ENCODE results near the gene BORCS8. TPM values are rescaled to one million over a fixed set of nuclear protein-coding genes. Genes with fewer than 3 reads are reported as not detected.

Gene BORCS8
- total RNA-seq, 2 donors from 2014 or later: 27.8 to 27.9 TPM

- intact Hi-C loops (cut with DNase I): no loop called here
- Histone ChIP-seq H3K27me3 (peaks cover 18% of the 10 kb centered on the region), H3K27ac (no peak overlapping the region), H3K36me3 (no peaks in the 10 kb centered on the region), H3K4me3 (no peak overlapping the region), H3K4me1 (no peaks in the 10 kb centered on the region), H3K9me3 (no peaks in the 10 kb centered on the region), H3K9ac (ENCODE audit: low read depth in 2 of 2, low read length in 2 of 2) (no peak overlapping the region)
- no peak for DNase-seq
- TF ChIP-seq CTCF (IDR thresholded peaks at IDR 0.05): no peak
Observed at GRCh38 chr19:19214159-19214490, 22.2 kb upstream of the BORCS8 start.

DNA sequence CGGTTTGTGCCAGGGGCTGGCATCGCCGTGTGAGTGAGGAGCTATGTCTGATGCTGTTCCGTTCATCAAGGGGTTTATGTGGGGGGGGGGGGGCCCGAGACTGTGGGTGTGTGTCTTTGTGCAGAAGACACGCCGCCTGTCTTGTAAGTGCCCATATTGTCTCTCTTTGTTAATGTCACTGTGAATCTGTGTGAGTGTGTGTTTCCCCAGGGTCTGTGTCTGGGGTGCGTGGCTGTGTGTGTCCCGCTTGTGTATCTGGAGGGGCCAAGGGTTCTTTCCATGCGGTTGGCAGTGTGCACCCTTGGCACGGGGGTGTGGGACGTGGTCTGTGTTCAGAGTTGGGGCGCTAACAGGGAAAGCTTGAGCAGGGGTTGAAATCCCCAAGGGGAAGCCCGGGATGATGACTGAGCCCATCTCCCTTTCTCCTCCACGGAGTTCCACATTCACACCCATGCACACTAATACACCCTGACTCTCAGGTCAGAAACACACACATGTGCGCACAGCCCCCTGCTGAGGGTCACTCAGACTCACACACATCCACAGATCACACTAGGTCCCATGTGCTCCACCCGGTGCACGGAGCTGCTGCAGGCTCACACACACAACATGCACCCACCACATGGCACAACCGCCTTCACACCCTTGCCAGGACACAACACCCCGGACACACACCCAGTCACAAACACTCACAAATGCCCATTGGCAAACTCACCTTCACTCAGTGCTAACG is 21.6 kb upstream of the BORCS8 start:
- intact Hi-C loops (cut with DNase I): no loop called here
- Histone ChIP-seq H3K9ac (ENCODE audit: low read depth in 2 of 2, low read length in 2 of 2) (no peak overlapping the region), H3K4me1 (no peaks in the 10 kb centered on the region), H3K9me3 (no peaks in the 10 kb centered on the region), H3K36me3 (no peaks in the 10 kb centered on the region), H3K27ac (no peak overlapping the region), H3K4me3 (no peak overlapping the region), H3K27me3 (peaks cover 18% of the 10 kb centered on the region)
- DNase-seq: no peak
- no peak for TF ChIP-seq CTCF (IDR thresholded peaks at IDR 0.05)

DNA sequence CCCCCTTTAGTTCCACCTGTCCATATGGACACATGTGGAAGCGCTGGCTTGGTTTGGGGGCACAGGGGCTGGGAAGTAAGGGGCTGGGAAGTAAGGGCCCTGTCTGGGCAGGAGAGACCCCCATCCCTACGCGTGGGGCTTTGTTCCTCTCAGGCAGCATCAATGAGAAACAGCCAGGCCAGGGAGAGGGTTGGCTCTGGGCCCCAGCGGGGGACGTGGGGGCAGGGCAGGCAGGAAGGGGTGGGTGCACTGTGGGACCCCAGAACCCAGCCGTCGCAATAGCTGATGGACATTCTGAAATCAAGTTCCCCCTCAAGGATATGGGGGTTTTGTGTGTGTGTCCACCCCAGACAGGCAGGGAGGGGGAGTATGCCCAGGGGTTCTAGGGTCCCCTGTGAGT is 21.0 kb upstream of the BORCS8 start:
- no peak overlapping the region for H3K27ac ChIP-seq
- H3K27me3 ChIP-seq: peaks cover 18% of the 10 kb centered on the region
- no peak overlapping the region for H3K4me3 ChIP-seq
- intact Hi-C loops (cut with DNase I): no loop called here
- no peaks in the 10 kb centered on the region for H3K9me3 ChIP-seq
- no peak overlapping the region for H3K9ac ChIP-seq (ENCODE audit: low read depth in 2 of 2, low read length in 2 of 2)
- no peaks in the 10 kb centered on the region for H3K4me1 ChIP-seq
- DNase-seq: no peak
- no peaks in the 10 kb centered on the region for H3K36me3 ChIP-seq
- TF ChIP-seq CTCF (IDR thresholded peaks at IDR 0.05): no peak

DNA sequence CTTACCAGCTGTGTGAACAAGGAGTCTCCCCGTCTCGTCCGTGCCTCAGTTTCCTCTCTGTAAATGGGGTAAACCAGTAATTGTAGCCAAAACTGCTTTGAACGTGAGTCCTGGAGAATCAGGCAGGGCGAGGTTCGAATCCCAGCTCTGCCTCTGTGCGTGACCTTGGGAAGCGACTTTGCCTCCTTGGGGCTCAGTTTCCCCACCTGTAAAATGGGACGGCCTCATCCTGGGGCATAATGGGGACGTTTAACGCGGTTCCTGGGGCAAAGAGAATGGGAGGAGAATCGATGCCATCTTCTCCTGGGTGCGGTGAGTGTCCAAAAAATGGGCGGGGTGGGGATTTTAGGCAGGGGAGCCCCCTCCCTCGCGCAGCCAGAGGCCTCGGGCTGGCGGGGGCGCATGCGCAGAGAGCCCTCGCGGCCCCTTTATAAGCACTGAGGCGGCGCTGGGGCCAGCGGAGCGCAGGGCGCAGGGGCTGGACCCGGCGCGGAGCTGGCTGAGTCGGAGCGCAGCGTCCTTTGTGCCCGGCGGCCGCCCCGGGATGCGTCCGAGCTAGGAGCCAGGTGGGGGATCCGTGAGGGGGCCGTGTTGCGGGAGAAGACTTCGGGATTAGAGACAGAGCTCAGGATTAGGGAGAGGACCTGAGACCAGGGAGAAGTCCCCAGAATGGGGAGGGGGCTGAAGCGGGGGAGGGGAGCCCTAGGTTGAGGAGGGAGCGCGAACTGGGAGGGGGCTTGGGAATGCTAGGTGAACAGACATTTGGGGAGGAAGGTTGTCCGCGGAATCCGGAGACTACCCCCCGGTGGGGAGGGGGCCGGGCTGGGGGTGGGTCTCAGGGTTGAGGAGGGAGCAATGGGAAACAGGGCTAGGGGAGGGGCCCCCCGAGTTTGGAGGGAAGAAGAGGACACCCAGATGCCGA is 19.8 kb upstream of the BORCS8 start, which contains the start of gene NCAN:
Gene NCAN (plus strand): TSS at position 460 of the 922 bp plus-strand sequence. CDS start 4,996 bp downstream, outside the sequence.
- peaks cover 18% of the 10 kb centered on the region for H3K27me3 ChIP-seq
- no peaks in the 10 kb centered on the region for H3K36me3 ChIP-seq
- no peaks in the 10 kb centered on the region for H3K4me1 ChIP-seq
- no peak within 1 kb of the TSS for H3K27ac ChIP-seq
- no peak for TF ChIP-seq CTCF (IDR thresholded peaks at IDR 0.05)
- intact Hi-C loops (cut with DNase I): no loop called here
- no peak within 1 kb of the TSS for H3K4me3 ChIP-seq
- no peak for DNase-seq
- H3K9me3 ChIP-seq: no peaks in the 10 kb centered on the region
- H3K9ac ChIP-seq (ENCODE audit: low read depth in 2 of 2, low read length in 2 of 2): no peak within 1 kb of the TSS

- H3K9ac ChIP-seq (ENCODE audit: low read depth in 2 of 2, low read length in 2 of 2): no peak overlapping the region
- DNase-seq: no peak
- no peak for TF ChIP-seq CTCF (IDR thresholded peaks at IDR 0.05)
- H3K4me3 ChIP-seq: no peak overlapping the region
- peaks cover 18% of the 10 kb centered on the region for H3K27me3 ChIP-seq
- intact Hi-C loops (cut with DNase I): no loop called here
- no peak overlapping the region for H3K27ac ChIP-seq
- H3K9me3 ChIP-seq: no peaks in the 10 kb centered on the region
- H3K4me1 ChIP-seq: no peaks in the 10 kb centered on the region
- no peaks in the 10 kb centered on the region for H3K36me3 ChIP-seq
Observed at GRCh38 chr19:19209372-19209771, 17.4 kb upstream of the BORCS8 start.
